Calu3 (cell line): ENCODE measurements around the gene SOS1. TPM values are rescaled to one million over a fixed set of nuclear protein-coding genes. Genes with fewer than 3 reads are reported as not detected.

ENCODE experiments used
- BruUV-seq: library from RNA; stranded (reverse); fragments of 400-500 nt; replicated peaks from 2 replicates; lab custom pipeline; 2021; lab: Mats Ljungman, UMichigan
- CTCF ChIA-PET: fragments of 300-600 bp; sonication (Branson Sonifier 250); formaldehyde crosslinking; loops from one replicate; lab custom pipeline; 2022; ENCODE audit warnings: antibody characterized with exemption; lab: Charles Lee
- DNase-seq: peaks from one replicate; pipeline ENCODE4 v3.0.0; 2022
- H3K27ac Mint-ChIP-seq: one replicate; pipeline ENCODE4 v1.8.0; 2022; ENCODE audit warnings: mixed read lengths; ENCODE audit not compliant: unreplicated experiment
- H3K27me3 Mint-ChIP-seq: one replicate; pipeline ENCODE4 v1.8.0; 2022; ENCODE audit warnings: mixed read lengths; ENCODE audit not compliant: unreplicated experiment
- H3K36me3 Mint-ChIP-seq: one replicate; pipeline ENCODE4 v1.8.0; 2022; ENCODE audit warnings: mild to moderate bottlenecking, moderate library complexity, mixed read lengths; ENCODE audit not compliant: insufficient read depth, unreplicated experiment
- H3K4me1 Mint-ChIP-seq: one replicate; pipeline ENCODE4 v1.8.0; 2022; ENCODE audit warnings: mild to moderate bottlenecking, low read depth, mixed read lengths; ENCODE audit not compliant: unreplicated experiment
- H3K4me3 Mint-ChIP-seq: one replicate; pipeline ENCODE4 v1.8.0; 2022; ENCODE audit warnings: mild to moderate bottlenecking, low read depth, moderate library complexity, mixed read lengths; ENCODE audit not compliant: unreplicated experiment
- H3K9me3 Mint-ChIP-seq: one replicate; pipeline ENCODE4 v1.8.0; 2022; ENCODE audit warnings: low read depth, mixed read lengths; ENCODE audit not compliant: unreplicated experiment
- CTCF ChIP-seq: fragments of 200-600 bp; IDR thresholded peaks from one replicate; pipeline ENCODE4 v1.8.0; 2022; ENCODE audit warnings: antibody characterized with exemption; ENCODE audit not compliant: unreplicated experiment
- intact Hi-C: fragments of 100-400 bp; cut with micrococcal nuclease; formaldehyde crosslinking; loops from one replicate; pipeline ENCODE4 v1.10.0; 2022; ENCODE audit not compliant: unreplicated experiment
- total RNA-seq: library from RNA; stranded (reverse); gene quantifications from 2 replicates; pipeline ENCODE4 v1.2.3, GENCODE V29; 2022

The SOS1 gene
- total RNA-seq, 1 experiment from 2014 or later = 40.0 TPM

GRCh38 chr2:39124000-39124745 is 3.3 kb upstream of the SOS1 start:
- Mint-ChIP-seq H3K4me3 (peak overlapping the region; percentile 84), H3K36me3 (peaks cover 39% of the 10 kb centered on the region), H3K9me3 (no peaks in the 10 kb centered on the region), H3K4me1 (peaks cover 17% of the 10 kb centered on the region), H3K27ac (peak overlapping the region; percentile 85), H3K27me3 (no peaks in the 10 kb centered on the region)
- no TSS peak for BruUV-seq
- peak; percentile 97 for DNase-seq
- TF ChIP-seq CTCF = peak; percentile 70
- CTCF ChIA-PET = interaction anchor here (0.9 to 1.7 kb wide), 4 partner anchors 10 to 349 kb away, joined by 3 to 6 read pairs (median 4); no protein-coding TSS in a partner anchor
- intact Hi-C loops = no loop called here

- H3K27me3 Mint-ChIP-seq = no peaks in the 10 kb centered on the region
- H3K4me3 Mint-ChIP-seq = peak overlapping the region; percentile 84
- intact Hi-C loops = no loop called here
- H3K9me3 Mint-ChIP-seq = no peaks in the 10 kb centered on the region
- CTCF ChIA-PET = interaction anchor here (0.9 to 1.7 kb wide), 4 partner anchors 11 to 349 kb away, joined by 3 to 6 read pairs (median 4); no protein-coding TSS in a partner anchor
- H3K27ac Mint-ChIP-seq = peak overlapping the region; percentile 85
- BruUV-seq = no TSS peak
- no peak for DNase-seq
- no peak for TF ChIP-seq CTCF
- H3K4me1 Mint-ChIP-seq = peaks cover 17% of the 10 kb centered on the region
- H3K36me3 Mint-ChIP-seq = peaks cover 44% of the 10 kb centered on the region
Measured at GRCh38 chr2:39123436-39123999, 2.7 kb upstream of the SOS1 start.

GRCh38 chr2:39121523-39122063 is 742 bp upstream of the SOS1 start:
- Mint-ChIP-seq H3K27me3 (no peaks in the 10 kb centered on the region), H3K4me3 (peak overlapping the region; percentile 73), H3K36me3 (peaks cover 44% of the 10 kb centered on the region), H3K9me3 (no peaks in the 10 kb centered on the region), H3K27ac (peak overlapping the region; percentile 77), H3K4me1 (peaks cover 32% of the 10 kb centered on the region)
- intact Hi-C loops = no loop called here
- BruUV-seq = no TSS peak
- no peak for DNase-seq
- CTCF ChIA-PET = interaction anchor here (1.8 to 2.2 kb wide), 2 partner anchors 106 to 108 kb away, joined by 9 read pairs; no protein-coding TSS in a partner anchor
- no peak for TF ChIP-seq CTCF

- CTCF ChIA-PET = interaction anchor here (0.5 to 2.2 kb wide), 4 partner anchors 108 to 601 kb away, joined by 3 to 9 read pairs (median 6); no protein-coding TSS in a partner anchor
- no peak for TF ChIP-seq CTCF
- intact Hi-C loops = no loop called here
- Mint-ChIP-seq H3K27ac (no peak overlapping the region), H3K36me3 (peaks cover 44% of the 10 kb centered on the region), H3K4me3 (peak overlapping the region; percentile 73), H3K4me1 (peaks cover 30% of the 10 kb centered on the region), H3K27me3 (no peaks in the 10 kb centered on the region), H3K9me3 (no peaks in the 10 kb centered on the region)
- no TSS peak for BruUV-seq
- DNase-seq = no peak
Measured at GRCh38 chr2:39120521-39120770, 405 bp downstream of the SOS1 start.
